ENCODE data around the gene RNF187.

Gene RNF187

DNA sequence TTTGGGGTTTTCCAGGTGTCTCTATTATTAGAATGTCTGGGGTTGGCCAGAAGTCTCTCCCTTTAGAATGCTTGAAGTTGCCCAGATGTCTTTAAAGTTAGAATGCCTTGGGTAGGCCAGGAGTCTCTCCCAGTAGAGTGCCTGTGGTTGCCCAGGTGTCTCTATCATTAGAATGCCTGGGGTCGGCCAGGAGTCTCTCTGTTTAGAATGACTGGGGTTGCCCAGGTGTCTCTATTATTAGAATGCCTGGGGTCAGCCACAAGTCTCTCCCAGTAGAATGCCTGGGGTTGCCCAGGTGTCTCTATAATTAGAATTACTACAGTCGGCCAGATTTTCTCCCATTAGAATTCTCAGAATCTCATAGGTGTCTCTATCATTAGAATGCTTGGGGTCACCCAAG, 55.2 kb downstream of the RNF187 start:
- no peak for FAIRE-seq

DNA sequence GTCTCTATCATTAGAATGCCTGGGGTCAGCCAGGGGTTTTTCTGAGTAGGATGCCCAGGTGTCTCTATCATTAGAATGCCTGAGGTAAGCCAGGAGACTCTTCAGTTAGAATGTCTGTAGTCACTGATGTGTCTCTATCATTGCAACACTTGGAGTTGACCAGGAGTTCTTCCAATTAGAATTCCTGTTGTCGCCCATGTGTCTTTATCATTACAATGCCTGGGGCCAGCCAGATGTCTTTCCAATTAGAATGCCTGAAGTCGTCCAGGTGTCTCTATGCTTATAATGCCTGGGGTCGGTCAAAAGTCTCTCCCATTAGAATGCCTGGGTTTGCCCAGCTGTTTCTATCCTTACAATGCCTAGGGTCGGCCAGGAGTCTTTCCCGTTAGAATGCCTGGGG, 55.8 kb downstream of the RNF187 start:
- no peak for FAIRE-seq

More for the DNA sequence above, 55.2 kb downstream of the RNF187 start:
- DNase-seq (ENCODE audit: insufficient read length, low spot score), result no peak

DNA sequence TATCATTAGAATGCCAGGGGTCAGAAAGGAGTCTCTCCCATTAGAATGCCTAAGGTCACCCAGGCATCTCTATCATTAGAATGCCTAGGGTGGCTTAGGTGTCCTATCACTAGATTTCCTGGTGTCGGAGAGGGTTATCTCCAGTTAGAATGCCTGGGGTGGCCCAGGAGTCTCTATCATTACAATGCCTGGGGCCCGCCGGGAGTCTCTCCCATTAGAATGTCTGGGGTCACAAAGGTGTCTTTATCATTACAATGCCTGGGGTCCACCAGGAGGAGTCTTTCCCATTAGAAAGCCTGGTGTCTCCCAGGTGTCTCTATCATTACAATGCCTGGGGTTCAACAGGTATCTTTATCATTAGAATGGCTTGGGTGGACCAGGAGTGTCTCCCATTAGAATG, 56.2 kb downstream of the RNF187 start:
- no peak for FAIRE-seq
- DNase-seq (ENCODE audit: insufficient read length, low spot score), result no peak

More for the DNA sequence above, 55.8 kb downstream of the RNF187 start:
- DNase-seq (ENCODE audit: insufficient read length, low spot score), result no peak

DNA sequence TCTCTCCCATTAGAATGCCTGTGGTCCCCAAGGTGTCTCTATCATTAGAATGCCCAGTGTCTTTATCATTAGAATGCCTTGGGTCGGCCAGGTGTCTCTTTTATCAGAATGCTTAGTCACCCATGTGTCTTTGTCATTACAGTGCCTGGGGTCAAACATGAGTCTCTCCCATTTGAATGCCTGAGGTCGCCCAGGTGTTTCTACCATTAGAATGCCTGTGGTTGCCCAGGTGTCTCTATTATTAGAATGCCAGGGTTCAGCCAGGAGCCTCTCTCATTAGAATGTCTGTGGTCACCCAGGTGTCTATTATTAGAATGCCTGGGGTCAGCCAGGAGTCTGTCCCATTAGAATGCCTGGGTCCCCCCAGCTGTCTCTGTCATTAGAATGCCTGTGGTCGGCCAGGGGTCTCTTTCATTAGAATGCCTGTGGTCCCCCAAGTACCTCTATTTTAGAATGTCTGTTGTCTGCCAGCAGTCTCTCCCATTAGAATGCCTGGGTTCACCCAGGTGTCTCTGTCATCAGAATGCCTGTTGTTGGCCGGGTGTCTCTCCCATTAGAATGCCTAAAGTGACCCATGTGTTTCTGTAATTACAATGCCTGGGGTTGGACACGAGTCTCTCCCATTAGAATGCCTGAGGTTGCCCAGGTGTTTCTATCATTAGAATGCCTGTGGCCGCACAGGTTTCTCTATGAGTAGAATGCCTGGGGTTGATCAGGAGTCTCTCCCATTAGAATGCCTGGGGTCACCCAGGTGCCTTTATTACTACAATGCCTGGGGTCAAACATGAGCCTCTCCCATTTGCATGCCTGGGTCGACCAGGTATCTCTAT, 57.1 kb downstream of the RNF187 start:
- FAIRE-seq (no peak), DNase-seq (ENCODE audit: insufficient read length, low spot score) (no peak)

DNA sequence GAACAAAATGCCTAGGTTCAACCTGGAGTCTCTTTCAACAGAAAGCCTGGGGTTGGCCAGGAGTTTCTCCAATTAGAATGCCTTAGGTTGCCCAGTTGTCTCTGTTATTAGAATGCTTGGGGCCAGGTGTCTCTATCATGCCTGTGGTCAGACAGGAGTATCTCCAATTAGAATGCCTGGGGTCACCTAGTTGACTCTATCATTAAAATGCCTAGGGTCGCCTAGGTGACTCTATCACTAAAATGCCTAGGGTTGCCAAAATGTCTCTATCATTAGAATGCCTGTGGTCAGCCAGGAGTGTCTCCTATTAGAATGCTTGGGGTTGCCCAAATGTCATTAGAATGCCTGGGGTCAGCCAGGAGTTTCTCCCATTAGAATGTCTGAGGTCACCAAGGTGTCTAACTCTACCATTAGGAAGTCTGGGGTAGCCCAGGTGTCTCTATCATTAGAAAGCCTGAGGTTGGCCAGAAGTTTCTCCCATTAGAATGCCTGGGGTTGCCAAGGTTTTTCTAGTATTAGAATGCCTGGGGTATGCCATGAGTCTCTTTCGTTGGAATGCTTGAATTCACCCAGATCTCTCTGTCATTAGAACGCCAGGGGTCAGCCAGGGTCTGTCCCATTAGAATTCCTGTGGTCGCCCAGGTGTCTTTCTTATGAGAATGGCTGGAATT, 57.9 kb downstream of the RNF187 start:
- FAIRE-seq (no peak), DNase-seq (ENCODE audit: insufficient read length, low spot score) (no peak)
